Liver (tissue), 9 donors: Measurements from ENCODE around the gene SPAG16. TPM values are rescaled to one million over a fixed set of nuclear protein-coding genes. Genes with fewer than 3 reads are reported as not detected.

ENCODE experiments used
- DNase-seq: peaks from one replicate; pipeline ENCODE4 v3.0.0-alpha.2; 2017; ENCODE audit warnings: low spot score
- H3K27ac ChIP-seq, 2 donors: one replicate each; pipeline ENCODE4 v1.7.0; 2013; ENCODE audit warnings: inconsistent platforms in 2 of 2, low read length in 2 of 2, control low read depth in 1 of 2, low read depth in 1 of 2, mild to moderate bottlenecking in 1 of 2
- H3K27me3 ChIP-seq, 4 donors: one replicate each; pipeline versions ENCODE4 v1.6.1 to v1.7.0; 2013; ENCODE audit warnings: low read length in 3 of 4, inconsistent platforms in 1 of 4, mild to moderate bottlenecking in 1 of 4, moderate library complexity in 1 of 4; ENCODE audit not compliant: control insufficient read depth in 4 of 4, insufficient read depth in 4 of 4
- H3K36me3 ChIP-seq, 4 donors: one replicate each; pipeline versions ENCODE4 v1.6.1 to v1.7.0; 2013; ENCODE audit warnings: low read length in 3 of 4, mild to moderate bottlenecking in 3 of 4, low read depth in 1 of 4, moderate library complexity in 1 of 4; ENCODE audit not compliant: control insufficient read depth in 4 of 4, insufficient read depth in 3 of 4
- H3K4me1 ChIP-seq, 4 donors: one replicate each; pipeline versions ENCODE4 v1.6.1 to v1.7.0; 2013; ENCODE audit warnings: low read length in 3 of 4, mild to moderate bottlenecking in 3 of 4, moderate library complexity in 1 of 4; ENCODE audit not compliant: control insufficient read depth in 4 of 4, insufficient read depth in 4 of 4
- H3K4me3 ChIP-seq, 3 donors: one replicate each; pipeline versions ENCODE4 v1.6.1 to v1.7.0; 2013; ENCODE audit warnings: low read length in 3 of 3, control low read depth in 1 of 3, low read depth in 1 of 3, mild to moderate bottlenecking in 1 of 3
- H3K9ac ChIP-seq, 2 donors: one replicate each; pipeline ENCODE4 v1.7.0; 2013; ENCODE audit warnings: low read length in 2 of 2, mild to moderate bottlenecking in 2 of 2, moderate library complexity in 2 of 2, control low read depth in 1 of 2, low read depth in 1 of 2
- H3K9me3 ChIP-seq, 4 donors: one replicate each; pipeline versions ENCODE4 v1.6.1 to v1.7.0; 2013; ENCODE audit warnings: low read length in 3 of 4; ENCODE audit not compliant: control insufficient read depth in 4 of 4
- EGR1 ChIP-seq, 2 donors: IDR thresholded peaks; 2 replicates each; pipeline ENCODE4 v1.6.1; 2016 to 2018; ENCODE audit warnings: antibody characterized with exemption in 2 of 2, low read depth in 2 of 2
- FOXA1 ChIP-seq: IDR thresholded peaks from 2 replicates; pipeline ENCODE4 v1.6.1; 2016; ENCODE audit warnings: antibody characterized with exemption
- GABPA ChIP-seq, 2 donors: IDR thresholded peaks in 1 of 2; conservative IDR thresholded peaks in 1 of 2; 2 replicates each; pipeline ENCODE4 v1.6.1; 2016; ENCODE audit warnings: antibody characterized with exemption in 2 of 2, mild to moderate bottlenecking in 1 of 2, moderate library complexity in 1 of 2
- HNF4A ChIP-seq, 2 donors: conservative IDR thresholded peaks; 2 replicates each; pipeline ENCODE4 v1.6.1; 2016; ENCODE audit warnings: antibody characterized with exemption in 2 of 2, mild to moderate bottlenecking in 2 of 2
- HNF4G ChIP-seq: IDR thresholded peaks from 2 replicates; pipeline ENCODE4 v1.6.1; 2016; ENCODE audit warnings: antibody characterized with exemption
- JUND ChIP-seq, 2 donors: IDR thresholded peaks; 2 replicates each; pipeline ENCODE4 v1.6.1; 2016; ENCODE audit warnings: antibody characterized with exemption in 2 of 2
- NR2F2 ChIP-seq: IDR thresholded peaks from 2 replicates; pipeline ENCODE4 v1.6.1; 2016; ENCODE audit warnings: antibody characterized with exemption
- RAD21 ChIP-seq, 2 donors: IDR thresholded peaks; 2 replicates each; pipeline ENCODE4 v1.6.1; 2016; ENCODE audit warnings: antibody characterized with exemption in 2 of 2, mild to moderate bottlenecking in 2 of 2
- SP1 ChIP-seq: IDR thresholded peaks from 2 replicates; pipeline ENCODE4 v1.6.1; 2018; ENCODE audit warnings: antibody characterized with exemption, mild to moderate bottlenecking
- YY1 ChIP-seq: IDR thresholded peaks from 2 replicates; pipeline ENCODE4 v1.6.1; 2016; ENCODE audit warnings: antibody characterized with exemption, mild to moderate bottlenecking
- WGBS: extraction: QIAGEN DNeasy Blood & Tissue Kit; methylation state at CpG from one replicate; pipeline ENCODE4 v1.1.7; 2013; 5-methylcytosine and 5-hydroxymethylcytosine counted together
- polyA plus RNA-seq, 2 donors: library from polyadenylated mRNA; stranded (reverse) in 1 of 2; unstranded in 1 of 2; fragments of 200-250 nt in 1 of 2; fragments of >200 nt in 1 of 2; fragmentation: Nextera tagmentation in 1 of 2; extraction: Ambion mirVana in 1 of 2; gene quantifications; one replicate each; pipeline versions ENCODE4 v1.2.1 to v1.2.3, GENCODE V29; 2013 to 2015
- total RNA-seq, 2 donors: library from RNA; depleted of rRNA; stranded (reverse); fragments of >200 nt; gene quantifications; one replicate each; pipeline ENCODE4 v1.2.3, GENCODE V29; 2014
- TF ChIP-seq, protein P1 (sequence below): IDR thresholded peaks from 2 replicates; pipeline ENCODE4 v1.6.1; 2016; ENCODE audit warnings: antibody characterized with exemption
- TF ChIP-seq, protein P2 (sequence below): IDR thresholded peaks from 2 replicates; pipeline ENCODE4 v1.6.1; 2016; ENCODE audit warnings: antibody characterized with exemption
- TF ChIP-seq, protein P3 (sequence below): IDR thresholded peaks from 2 replicates; pipeline ENCODE4 v1.6.1; 2016; ENCODE audit warnings: antibody characterized with exemption
- TF ChIP-seq, protein P4 (sequence below): fragments of 150-350 bp; IDR thresholded peaks from 2 replicates; pipeline ENCODE4 v1.5.1; 2017; ENCODE audit warnings: improper control_type of control experiment, low read depth, low read length; ENCODE audit not compliant: missing input control
- TF ChIP-seq, protein P5 (sequence below): IDR thresholded peaks from 2 replicates; pipeline ENCODE4 v1.6.1; 2016; ENCODE audit warnings: antibody characterized with exemption, mild to moderate bottlenecking
- donor health status: healthy.
- donor health status: healthy.
- donor health status: healthy.
- donor health status: healthy.
- donor health status: healthy.

SPAG16 gene
- total and polyA plus RNA-seq, 4 donors = 6.4 to 12.7 (median 11.4) TPM

DNA sequence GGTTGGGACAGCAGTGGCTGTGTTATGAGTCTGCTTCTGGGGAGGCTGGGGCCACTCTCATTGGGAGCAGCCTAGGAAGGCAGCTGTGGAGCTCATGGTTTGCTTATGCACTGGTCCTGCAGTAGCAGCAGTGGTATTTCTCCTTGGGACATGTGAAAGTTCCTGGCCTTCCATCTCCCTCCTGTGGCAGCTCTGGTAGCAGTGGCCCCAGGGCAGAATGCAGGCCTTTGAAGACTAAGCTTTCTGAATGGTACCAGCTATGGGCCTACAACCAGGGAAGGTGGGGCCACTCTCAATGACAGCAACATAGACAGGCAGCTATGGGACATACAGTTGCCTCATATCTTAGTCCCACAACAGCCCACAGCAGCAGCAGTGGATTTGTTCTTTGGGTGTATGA, 1009.3 kb downstream of the SPAG16 start (continued):
- TF ChIP-seq, protein P1, sequence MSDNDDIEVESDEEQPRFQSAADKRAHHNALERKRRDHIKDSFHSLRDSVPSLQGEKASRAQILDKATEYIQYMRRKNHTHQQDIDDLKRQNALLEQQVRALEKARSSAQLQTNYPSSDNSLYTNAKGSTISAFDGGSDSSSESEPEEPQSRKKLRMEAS = no peak

DNA sequence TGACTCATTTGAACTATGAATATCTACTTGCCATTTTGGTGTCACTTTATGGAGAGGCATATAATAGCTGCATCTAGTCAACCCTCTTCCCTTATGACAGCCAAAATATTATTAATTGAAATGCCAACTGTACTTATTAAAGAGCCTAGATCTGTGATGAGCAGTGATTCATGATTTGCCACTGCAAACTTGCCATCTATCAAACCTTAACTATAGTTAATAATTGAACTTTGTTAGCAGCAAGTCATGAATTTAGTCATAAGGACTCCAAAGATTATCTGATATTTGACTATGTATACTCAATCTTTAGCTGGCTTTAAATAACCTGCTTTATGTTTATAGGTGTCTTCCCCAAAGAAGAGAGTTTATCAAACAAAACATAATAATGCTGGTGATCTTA, 1010.2 kb downstream of the SPAG16 start:
- Histone ChIP-seq H3K4me3 (no peak overlapping the region), H3K4me1 (no peaks in the 10 kb centered on the region), H3K9ac (no peak overlapping the region), H3K27me3 (no peaks in the 10 kb centered on the region), H3K36me3 (no peaks in the 10 kb centered on the region), H3K9me3 (peaks cover 0 to 7% (median 3%) of the 10 kb centered on the region in 4 donors), H3K27ac (no peak overlapping the region)
- DNase-seq = no peak
- TF ChIP-seq, protein P2, sequence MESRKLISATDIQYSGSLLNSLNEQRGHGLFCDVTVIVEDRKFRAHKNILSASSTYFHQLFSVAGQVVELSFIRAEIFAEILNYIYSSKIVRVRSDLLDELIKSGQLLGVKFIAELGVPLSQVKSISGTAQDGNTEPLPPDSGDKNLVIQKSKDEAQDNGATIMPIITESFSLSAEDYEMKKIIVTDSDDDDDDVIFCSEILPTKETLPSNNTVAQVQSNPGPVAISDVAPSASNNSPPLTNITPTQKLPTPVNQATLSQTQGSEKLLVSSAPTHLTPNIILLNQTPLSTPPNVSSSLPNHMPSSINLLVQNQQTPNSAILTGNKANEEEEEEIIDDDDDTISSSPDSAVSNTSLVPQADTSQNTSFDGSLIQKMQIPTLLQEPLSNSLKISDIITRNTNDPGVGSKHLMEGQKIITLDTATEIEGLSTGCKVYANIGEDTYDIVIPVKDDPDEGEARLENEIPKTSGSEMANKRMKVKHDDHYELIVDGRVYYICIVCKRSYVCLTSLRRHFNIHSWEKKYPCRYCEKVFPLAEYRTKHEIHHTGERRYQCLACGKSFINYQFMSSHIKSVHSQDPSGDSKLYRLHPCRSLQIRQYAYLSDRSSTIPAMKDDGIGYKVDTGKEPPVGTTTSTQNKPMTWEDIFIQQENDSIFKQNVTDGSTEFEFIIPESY = no peak
- TF ChIP-seq HNF4G (no peak), RAD21 (IDR thresholded peaks at IDR 0.05) (no peak), EGR1 (IDR thresholded peaks at IDR 0.05; ENCODE audit: low read depth in 2 of 2) (no peak), HNF4A (conservative IDR thresholded peaks at IDR 0.05) (no peak), NR2F2 (no peak), GABPA (IDR thresholded peaks at IDR 0.05 in 1 of 2, conservative IDR thresholded peaks at IDR 0.05 in 1 of 2) (no peak), YY1 (no peak)
- TF ChIP-seq, protein P1 = no peak
- TF ChIP-seq, protein P3, sequence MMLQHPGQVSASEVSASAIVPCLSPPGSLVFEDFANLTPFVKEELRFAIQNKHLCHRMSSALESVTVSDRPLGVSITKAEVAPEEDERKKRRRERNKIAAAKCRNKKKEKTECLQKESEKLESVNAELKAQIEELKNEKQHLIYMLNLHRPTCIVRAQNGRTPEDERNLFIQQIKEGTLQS = no peak
- TF ChIP-seq, protein P4, sequence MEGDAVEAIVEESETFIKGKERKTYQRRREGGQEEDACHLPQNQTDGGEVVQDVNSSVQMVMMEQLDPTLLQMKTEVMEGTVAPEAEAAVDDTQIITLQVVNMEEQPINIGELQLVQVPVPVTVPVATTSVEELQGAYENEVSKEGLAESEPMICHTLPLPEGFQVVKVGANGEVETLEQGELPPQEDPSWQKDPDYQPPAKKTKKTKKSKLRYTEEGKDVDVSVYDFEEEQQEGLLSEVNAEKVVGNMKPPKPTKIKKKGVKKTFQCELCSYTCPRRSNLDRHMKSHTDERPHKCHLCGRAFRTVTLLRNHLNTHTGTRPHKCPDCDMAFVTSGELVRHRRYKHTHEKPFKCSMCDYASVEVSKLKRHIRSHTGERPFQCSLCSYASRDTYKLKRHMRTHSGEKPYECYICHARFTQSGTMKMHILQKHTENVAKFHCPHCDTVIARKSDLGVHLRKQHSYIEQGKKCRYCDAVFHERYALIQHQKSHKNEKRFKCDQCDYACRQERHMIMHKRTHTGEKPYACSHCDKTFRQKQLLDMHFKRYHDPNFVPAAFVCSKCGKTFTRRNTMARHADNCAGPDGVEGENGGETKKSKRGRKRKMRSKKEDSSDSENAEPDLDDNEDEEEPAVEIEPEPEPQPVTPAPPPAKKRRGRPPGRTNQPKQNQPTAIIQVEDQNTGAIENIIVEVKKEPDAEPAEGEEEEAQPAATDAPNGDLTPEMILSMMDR = no peak

DNA sequence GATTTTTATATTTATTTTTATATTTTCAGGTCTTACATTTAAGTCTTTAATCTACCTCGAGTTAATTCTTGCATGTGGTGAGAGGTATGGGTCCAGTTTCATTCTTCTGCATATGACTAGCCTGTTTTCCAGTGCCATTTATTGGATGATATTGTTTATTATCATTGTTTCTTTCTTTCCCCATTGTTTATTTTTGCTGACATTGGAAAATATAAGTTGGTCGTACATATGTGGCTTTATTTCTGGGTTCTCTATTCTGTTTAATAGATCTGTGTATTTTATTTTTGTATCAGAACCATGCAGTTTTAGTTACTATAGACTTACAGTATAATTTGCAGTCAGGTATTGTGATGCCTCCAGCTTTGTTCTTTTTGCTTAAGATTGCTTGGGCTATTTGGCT, 1013.2 kb downstream of the SPAG16 start:
- 64% methylated on average over 2 of the region's 2 CpGs for WGBS
- DNase-seq = no peak

More for the DNA sequence above, 1013.2 kb downstream of the SPAG16 start:
- H3K4me1 ChIP-seq = no peaks in the 10 kb centered on the region
- H3K4me3 ChIP-seq = no peak overlapping the region
- no peaks in the 10 kb centered on the region for H3K36me3 ChIP-seq
- no peaks in the 10 kb centered on the region for H3K27me3 ChIP-seq
- no peak overlapping the region for H3K27ac ChIP-seq
- TF ChIP-seq NR2F2 = no peak
- TF ChIP-seq GABPA (IDR thresholded peaks at IDR 0.05 in 1 of 2, conservative IDR thresholded peaks at IDR 0.05 in 1 of 2) = no peak
- TF ChIP-seq, protein P4 = no peak
- TF ChIP-seq, protein P1 = no peak
- TF ChIP-seq, protein P5, sequence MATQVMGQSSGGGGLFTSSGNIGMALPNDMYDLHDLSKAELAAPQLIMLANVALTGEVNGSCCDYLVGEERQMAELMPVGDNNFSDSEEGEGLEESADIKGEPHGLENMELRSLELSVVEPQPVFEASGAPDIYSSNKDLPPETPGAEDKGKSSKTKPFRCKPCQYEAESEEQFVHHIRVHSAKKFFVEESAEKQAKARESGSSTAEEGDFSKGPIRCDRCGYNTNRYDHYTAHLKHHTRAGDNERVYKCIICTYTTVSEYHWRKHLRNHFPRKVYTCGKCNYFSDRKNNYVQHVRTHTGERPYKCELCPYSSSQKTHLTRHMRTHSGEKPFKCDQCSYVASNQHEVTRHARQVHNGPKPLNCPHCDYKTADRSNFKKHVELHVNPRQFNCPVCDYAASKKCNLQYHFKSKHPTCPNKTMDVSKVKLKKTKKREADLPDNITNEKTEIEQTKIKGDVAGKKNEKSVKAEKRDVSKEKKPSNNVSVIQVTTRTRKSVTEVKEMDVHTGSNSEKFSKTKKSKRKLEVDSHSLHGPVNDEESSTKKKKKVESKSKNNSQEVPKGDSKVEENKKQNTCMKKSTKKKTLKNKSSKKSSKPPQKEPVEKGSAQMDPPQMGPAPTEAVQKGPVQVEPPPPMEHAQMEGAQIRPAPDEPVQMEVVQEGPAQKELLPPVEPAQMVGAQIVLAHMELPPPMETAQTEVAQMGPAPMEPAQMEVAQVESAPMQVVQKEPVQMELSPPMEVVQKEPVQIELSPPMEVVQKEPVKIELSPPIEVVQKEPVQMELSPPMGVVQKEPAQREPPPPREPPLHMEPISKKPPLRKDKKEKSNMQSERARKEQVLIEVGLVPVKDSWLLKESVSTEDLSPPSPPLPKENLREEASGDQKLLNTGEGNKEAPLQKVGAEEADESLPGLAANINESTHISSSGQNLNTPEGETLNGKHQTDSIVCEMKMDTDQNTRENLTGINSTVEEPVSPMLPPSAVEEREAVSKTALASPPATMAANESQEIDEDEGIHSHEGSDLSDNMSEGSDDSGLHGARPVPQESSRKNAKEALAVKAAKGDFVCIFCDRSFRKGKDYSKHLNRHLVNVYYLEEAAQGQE = no peak
- TF ChIP-seq YY1 = no peak
- TF ChIP-seq FOXA1 = no peak
- TF ChIP-seq HNF4A (conservative IDR thresholded peaks at IDR 0.05) = no peak
- TF ChIP-seq JUND (IDR thresholded peaks at IDR 0.05) = no peak
- no peak for TF ChIP-seq SP1
- H3K9me3 ChIP-seq = peaks cover 0 to 7% (median 3%) of the 10 kb centered on the region in 4 donors
- H3K9ac ChIP-seq = no peak overlapping the region
